NB4 (cell line): Measurements from ENCODE around the gene NEB.
"Not testable (repeated sequence)": the region's sequence is repeated elsewhere in the genome, so short reads cannot be mapped to it uniquely, and the experiment has no call there.

ENCODE experiments used
- DNase-seq: peaks from one replicate; pipeline ENCODE4 v3.0.0; 2010; ENCODE audit warnings: low read depth
- H3K4me3 ChIP-seq: one replicate; pipeline ENCODE4 v1.5.1; 2011; ENCODE audit warnings: mild to moderate bottlenecking, low read depth, low read length, moderate library complexity
- CTCF ChIP-seq: IDR thresholded peaks from one replicate; pipeline ENCODE4 v1.5.1; 2012; ENCODE audit warnings: low read depth, low read length
- MAX ChIP-seq: IDR thresholded peaks from 2 replicates; pipeline ENCODE4 v1.6.1; 2011; ENCODE audit warnings: low read depth, low read length
- MYC ChIP-seq: IDR thresholded peaks from 2 replicates; pipeline ENCODE4 v1.6.1; 2011; ENCODE audit warnings: low read depth, low read length
- POLR2A ChIP-seq: IDR thresholded peaks from 2 replicates; pipeline ENCODE4 v1.6.1; 2011; ENCODE audit warnings: mild to moderate bottlenecking; ENCODE audit not compliant: insufficient read length; ENCODE audit errors: extremely low read depth

Gene NEB

GRCh38 chr2:151654891-151655290, 79.4 kb downstream of the NEB start:
- DNase-seq: no peak
- no peak overlapping the region for H3K4me3 ChIP-seq
- TF ChIP-seq MAX: no peak

GRCh38 chr2:151654085-151654484, 80.2 kb downstream of the NEB start:
- DNase-seq: no peak
- H3K4me3 ChIP-seq: no peak overlapping the region
- TF ChIP-seq MYC: no peak
- no peak for TF ChIP-seq CTCF
- TF ChIP-seq MAX: no peak
- no peak for TF ChIP-seq POLR2A

- DNase-seq: no peak
- TF ChIP-seq MAX: no peak
- no peak for TF ChIP-seq POLR2A
- TF ChIP-seq MYC: no peak
- no peak for TF ChIP-seq CTCF
- no peak overlapping the region for H3K4me3 ChIP-seq
Measured at GRCh38 chr2:151651274-151651673, 83.0 kb downstream of the NEB start.

- H3K4me3 ChIP-seq: no peak overlapping the region
- DNase-seq: no peak
- TF ChIP-seq MAX: no peak
- TF ChIP-seq POLR2A: no peak
Measured at GRCh38 chr2:151650456-151650855, 83.8 kb downstream of the NEB start.

- H3K4me3 ChIP-seq: no peak overlapping the region
- DNase-seq: no peak
- TF ChIP-seq MYC (no peak), CTCF (no peak), POLR2A (no peak), MAX (no peak)
Measured at GRCh38 chr2:151649966-151650365, 84.3 kb downstream of the NEB start.

- TF ChIP-seq MAX: no peak
- no peak for TF ChIP-seq POLR2A
- TF ChIP-seq CTCF: no peak
- no peak for TF ChIP-seq MYC
- H3K4me3 ChIP-seq: no peak overlapping the region
- no peak for DNase-seq
Measured at GRCh38 chr2:151649400-151649799, 84.9 kb downstream of the NEB start.

GRCh38 chr2:151646512-151646911, 87.8 kb downstream of the NEB start:
- DNase-seq, H3K4me3 ChIP-seq: not testable (repeated sequence)
